Measurements from ENCODE around the gene HMCN1.

Gene HMCN1

GRCh38 chr1:185733818-185734735 is at the start of gene HMCN1:
Gene HMCN1 (plus strand): TSS chr1:185734391. CDS start chr1:185734780, 389 bp downstream.
- DNase-seq = peak; percentile 4

GRCh38 chr1:185686821-185687778 is 47.1 kb upstream of the HMCN1 start:
- DNase-seq = no peak

GRCh38 chr1:185690527-185690926 is 43.7 kb upstream of the HMCN1 start:
- DNase-seq = no peak

DNA sequence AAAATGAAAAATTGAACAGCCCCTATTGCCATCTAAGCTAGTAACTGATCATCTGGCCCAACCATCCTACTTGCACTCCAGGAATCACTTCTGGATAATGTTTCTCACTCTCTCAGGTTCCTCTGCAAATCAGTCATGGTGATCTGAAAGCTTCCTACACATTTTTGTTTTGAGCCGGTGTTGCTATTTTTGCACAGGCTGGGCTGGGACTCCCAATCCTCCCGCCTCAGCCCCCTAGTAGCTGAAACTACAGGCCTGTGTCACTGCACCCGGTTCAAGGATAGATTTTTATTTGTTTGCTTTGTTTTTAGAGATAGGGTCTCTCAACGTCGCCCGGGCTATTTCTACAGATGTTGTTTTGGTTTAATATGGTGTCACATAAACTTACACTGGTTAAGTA is 40.5 kb upstream of the HMCN1 start:
- DNase-seq = no peak

DNA sequence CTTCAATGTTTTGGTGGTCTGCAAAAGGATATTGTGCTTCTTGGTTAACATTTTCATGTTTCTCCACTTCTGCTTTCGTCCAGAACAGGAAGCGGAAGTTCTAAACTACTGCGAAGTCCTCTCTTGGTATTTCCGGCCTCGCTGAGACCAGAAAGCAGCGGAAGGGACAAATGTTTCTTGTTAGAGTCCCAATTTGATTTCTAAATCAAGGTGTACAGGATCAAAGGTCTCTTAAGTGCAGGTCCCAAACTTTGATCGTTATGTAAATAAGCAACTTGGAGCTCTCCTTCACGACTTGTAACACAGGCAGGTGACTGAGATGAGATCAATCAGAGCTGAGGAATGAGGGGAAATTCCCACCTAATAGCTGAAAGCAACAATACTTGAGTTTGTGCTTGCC is 40.1 kb upstream of the HMCN1 start:
- DNase-seq = peak; percentile 3

GRCh38 chr1:185695299-185695698 is 38.9 kb upstream of the HMCN1 start:
- DNase-seq = no peak

DNA sequence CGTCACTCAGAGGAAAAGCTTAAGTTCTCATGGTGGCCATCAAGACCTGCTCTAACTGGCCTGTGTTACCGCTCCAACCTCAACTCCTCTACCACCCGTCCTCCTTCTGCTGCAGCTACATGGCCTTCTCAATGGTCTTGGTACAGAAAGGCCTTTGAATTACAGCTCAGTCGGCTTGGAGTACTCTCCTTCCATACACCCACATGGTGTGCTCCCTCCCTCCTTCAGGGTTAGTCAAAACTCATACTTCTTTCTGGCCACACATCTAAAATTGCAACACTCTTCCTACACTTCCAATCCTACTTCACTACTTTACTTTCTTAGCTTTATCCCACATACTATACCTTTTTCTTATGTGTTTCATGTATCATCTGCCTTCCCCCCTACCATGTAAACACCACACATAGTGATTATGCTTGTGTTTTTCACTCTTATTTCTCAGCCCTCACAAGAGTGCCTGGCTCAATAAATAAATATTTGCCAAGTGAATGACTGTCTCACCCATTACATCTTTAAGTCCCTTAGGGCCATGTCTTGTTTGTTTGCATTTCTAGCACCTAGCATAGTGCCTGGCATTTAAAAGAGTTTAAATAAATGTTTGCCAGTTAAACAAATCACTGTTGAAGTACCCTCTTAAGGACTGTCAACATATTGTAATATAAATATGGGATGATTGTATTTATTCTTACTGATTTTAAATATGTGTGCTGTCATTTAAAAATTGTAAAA is 37.6 kb upstream of the HMCN1 start:
- no peak for DNase-seq

- DNase-seq = no peak
These were observed 34.3 kb upstream of the HMCN1 start for GRCh38 chr1:185699874-185700273.

- no peak for DNase-seq
These were observed 32.5 kb upstream of the HMCN1 start for GRCh38 chr1:185701650-185702049.

GRCh38 chr1:185704181-185704580 is 30.0 kb upstream of the HMCN1 start:
- no peak for DNase-seq

- no peak for DNase-seq
These were observed 18.1 kb upstream of the HMCN1 start for GRCh38 chr1:185716095-185716494.

DNA sequence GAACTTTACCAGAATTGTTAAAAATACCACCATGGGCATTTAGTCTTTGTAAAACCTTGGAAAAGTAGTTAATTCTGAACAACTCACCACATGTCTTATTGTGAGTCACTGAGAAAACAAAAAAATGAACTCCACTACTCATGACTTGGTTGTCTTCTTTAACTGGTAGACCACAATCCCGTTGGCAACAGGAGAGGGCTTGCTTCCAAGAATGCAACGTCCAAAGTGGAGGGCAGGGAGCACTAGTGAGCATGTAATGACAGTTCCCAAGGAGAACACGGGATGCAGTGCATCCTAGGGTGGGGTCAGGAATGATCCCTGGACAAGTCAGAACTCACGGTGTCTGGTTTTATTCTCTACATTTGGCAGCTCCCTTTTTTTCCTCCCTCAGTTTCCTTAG is 15.2 kb upstream of the HMCN1 start:
- no peak for DNase-seq

DNA sequence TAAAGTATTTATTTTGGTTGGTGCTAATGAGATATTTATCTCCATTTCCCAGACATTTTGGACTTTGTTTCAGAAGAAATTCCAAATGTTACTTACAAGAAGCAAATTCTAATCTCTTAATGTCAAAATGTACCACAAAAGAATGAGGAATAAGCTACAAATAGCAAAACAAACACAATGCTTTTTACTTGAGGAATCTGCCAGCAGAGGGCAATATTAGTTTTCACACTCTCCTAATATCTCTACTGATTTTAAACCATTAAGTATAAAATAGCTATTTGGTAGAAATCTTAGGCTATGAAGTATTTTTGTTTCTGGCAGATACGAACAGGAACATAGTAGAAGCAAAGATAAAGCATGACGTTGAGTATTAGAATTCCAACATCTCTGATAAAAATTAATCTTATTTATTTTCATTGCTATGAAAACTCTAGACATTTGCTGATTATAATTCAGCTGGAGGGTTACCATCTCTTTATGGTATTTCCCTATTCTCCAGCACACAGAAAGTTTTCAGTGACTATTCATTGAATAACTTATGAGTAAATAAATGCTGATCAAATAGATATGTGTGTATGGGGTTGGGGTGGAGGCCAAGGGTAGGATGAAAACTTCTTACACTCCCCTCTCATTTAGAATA is 13.4 kb upstream of the HMCN1 start:
- no peak for DNase-seq

- DNase-seq = no peak
These were observed 12.6 kb upstream of the HMCN1 start for GRCh38 chr1:185721553-185721952.

DNA sequence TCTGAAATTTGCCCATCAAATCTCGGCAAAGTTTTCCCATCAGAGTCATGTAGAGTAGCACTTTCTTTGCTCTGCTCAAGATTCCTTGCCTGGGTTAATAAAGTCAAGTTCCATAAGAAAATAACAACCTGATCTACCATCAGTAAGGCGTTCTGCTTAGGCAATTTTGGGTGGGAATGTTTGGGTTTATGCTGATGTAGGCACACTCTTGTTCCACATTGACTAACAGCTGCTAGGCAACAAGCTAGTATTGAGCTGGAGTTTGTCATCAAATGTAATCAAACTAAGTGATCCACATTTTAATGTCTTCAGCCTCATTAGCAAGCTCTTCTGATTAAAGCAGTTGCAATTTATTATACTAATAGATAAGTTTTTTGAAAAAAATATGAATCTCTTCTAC is 12.1 kb upstream of the HMCN1 start:
- no peak for DNase-seq

DNA sequence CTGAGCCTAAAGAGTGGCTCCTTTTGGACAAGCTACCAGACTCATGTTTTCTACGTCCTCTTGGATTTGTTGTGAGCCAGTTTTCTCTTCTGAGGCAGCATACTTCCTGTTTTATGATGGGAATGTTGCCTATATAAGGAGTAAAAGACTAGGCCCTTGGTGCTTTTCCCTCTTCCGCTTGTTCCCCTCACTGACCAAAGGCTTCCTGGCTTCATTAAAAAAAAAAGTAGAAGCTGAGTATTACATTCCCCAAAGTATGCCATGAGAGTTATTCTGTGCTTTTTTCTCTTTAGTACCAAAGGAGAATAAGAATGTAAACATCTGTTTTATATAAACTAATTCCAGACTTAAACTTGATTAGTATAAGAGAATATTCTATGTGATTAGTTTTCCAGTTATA is 6.5 kb upstream of the HMCN1 start:
- DNase-seq = no peak

- no peak for DNase-seq
These were observed 2.7 kb upstream of the HMCN1 start for GRCh38 chr1:185731446-185731845.

DNA sequence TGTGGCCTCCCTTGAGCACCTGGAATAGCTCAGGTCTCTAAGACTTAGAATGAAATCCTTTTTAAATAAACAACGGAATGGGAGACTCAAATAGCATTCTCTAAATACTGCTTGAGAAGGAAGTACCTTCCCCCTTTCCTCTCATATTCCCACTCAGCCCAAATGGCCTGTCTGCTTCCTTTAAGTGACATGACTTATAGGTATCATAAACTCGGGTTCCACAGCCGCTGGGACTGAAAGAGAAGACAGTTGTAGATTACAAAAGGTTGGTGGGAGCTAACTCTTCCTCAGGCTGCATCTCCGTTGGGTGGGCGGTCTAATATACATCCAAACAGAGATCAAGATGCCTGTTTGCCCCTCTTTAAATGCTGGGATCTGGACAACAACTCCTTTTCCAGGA is 1.2 kb upstream of the HMCN1 start:
- DNase-seq = no peak

GRCh38 chr1:185734929-185735700 is 924 bp downstream of the HMCN1 start:
- no peak for DNase-seq

GRCh38 chr1:185735701-185736064 is 1.5 kb downstream of the HMCN1 start:
- no peak for DNase-seq

DNA sequence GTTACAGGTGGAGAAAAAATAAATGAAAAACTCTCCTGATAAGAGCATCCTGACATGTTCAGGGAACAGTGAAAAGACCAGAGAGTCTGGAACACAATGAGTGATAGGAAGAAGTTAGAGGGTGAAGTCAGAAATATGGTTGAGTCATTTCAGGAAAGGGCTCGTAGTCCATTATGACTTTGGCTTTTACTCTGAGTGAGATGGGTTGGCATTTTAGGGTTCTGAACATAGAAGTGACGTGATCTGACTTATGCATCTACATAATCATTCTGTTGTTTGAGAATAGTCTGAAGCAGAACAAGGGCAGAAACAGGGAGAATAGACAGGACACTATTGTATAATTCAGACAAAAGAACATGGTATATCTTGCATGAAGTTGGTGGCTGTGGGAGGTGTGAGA is 5.8 kb downstream of the HMCN1 start:
- DNase-seq = no peak

DNA sequence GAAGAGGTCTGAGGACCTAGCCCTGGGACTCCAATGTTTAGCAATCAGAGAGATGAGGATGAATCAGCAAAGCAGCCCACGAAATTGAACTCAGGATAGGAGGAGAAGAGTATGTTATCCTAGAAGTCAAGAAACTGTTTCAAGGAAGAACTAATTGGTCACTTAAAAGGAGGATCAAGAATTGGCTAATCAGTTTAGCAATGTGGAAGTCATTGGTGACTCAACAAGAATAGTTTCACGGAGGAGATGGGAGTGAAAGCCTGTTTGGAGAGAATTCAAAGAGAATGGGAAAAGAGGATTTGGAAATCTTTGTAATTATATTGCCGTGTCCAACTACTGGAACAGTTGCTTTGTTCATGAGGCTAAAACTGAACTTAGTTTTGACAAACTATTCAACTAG is 7.4 kb downstream of the HMCN1 start:
- no peak for DNase-seq
